Measurements from ENCODE around the gene CTSK.
A peak's percentile ranks its signal among the peaks of the same experiment; 100 is the strongest.
"Not testable (repeated sequence)": the region's sequence is repeated elsewhere in the genome, so short reads cannot be mapped to it uniquely, and the experiment has no call there.

The CTSK gene

DNA sequence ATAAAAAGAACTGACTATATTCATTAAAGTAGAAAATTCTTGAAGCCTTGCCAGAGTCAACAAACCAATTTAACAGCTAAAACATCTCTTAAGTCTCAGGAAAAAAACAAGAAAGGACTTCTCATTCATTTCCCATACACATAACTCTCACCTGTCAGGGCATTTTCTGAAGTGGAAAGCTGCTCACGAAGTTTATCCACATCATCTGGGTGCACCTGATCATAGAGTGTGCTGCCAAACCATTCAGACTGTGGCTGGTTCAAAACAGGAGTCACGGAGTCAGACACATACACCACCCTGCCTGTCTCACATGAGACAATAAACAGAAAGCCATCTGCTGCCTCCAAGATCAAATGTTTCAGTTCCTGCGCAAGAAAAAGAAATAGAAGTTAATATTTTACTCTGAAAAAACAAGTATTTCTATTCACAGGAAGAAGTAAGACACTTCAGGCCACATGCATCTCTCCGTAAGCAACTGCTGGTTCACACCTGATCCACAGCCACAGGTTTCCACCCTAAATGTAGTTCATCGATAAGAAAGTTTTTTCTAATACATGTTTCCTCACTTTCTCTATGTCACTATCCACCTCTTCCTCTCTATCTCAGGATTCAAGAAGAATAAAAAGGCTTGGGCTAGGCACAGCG is 28.2 kb upstream of the CTSK start:
- TF ChIP-seq CTCF (IDR thresholded peaks at IDR 0.05; ENCODE audit: insufficient read depth, low read depth, low read length, missing control alignments), result no peak
- DNase-seq (ENCODE audit: low read depth), result no peak
- H3K4me3 ChIP-seq (ENCODE audit: low read depth, low read length), result no peak overlapping the region

DNA sequence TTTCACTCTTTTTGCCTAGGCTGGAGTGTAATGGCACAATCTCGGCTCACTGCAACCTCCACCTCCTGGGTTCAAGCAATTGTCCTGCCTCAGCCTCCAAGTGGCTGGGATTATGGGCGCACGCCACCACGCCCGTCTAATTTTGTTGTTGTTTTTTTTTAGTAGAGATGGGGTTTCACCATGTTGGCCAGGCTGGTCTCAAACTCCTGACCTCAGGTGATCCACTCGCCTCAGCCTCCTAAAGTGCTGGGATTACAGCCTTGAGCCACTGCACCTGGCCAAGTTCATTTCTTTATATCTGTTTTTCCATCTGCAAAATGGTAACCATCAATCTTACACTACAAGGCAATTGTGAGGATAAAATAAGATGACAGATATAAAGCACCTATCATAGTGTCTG is 25.9 kb upstream of the CTSK start:
- not testable (repeated sequence) for DNase-seq (ENCODE audit: low read depth); H3K4me3 ChIP-seq (ENCODE audit: low read depth, low read length)

GRCh38 chr1:150832597-150832996 is 24.5 kb upstream of the CTSK start:
- H3K4me3 ChIP-seq (ENCODE audit: low read depth, low read length), result no peak overlapping the region
- DNase-seq (ENCODE audit: low read depth), result no peak
- no peak for TF ChIP-seq CTCF (IDR thresholded peaks at IDR 0.05; ENCODE audit: insufficient read depth, low read depth, low read length, missing control alignments)

- H3K4me3 ChIP-seq (ENCODE audit: low read depth, low read length), result no peak overlapping the region
- no peak for DNase-seq (ENCODE audit: low read depth)
- peak; percentile 34 for TF ChIP-seq CTCF (IDR thresholded peaks at IDR 0.05; ENCODE audit: insufficient read depth, low read depth, low read length, missing control alignments)
Observed at GRCh38 chr1:150829751-150830150, 21.7 kb upstream of the CTSK start.

GRCh38 chr1:150826299-150826698 is 18.2 kb upstream of the CTSK start:
- DNase-seq (ENCODE audit: low read depth), result no peak
- TF ChIP-seq CTCF (IDR thresholded peaks at IDR 0.05; ENCODE audit: insufficient read depth, low read depth, low read length, missing control alignments), result no peak
- no peak overlapping the region for H3K4me3 ChIP-seq (ENCODE audit: low read depth, low read length)

GRCh38 chr1:150820730-150821512 is 12.9 kb upstream of the CTSK start:
- DNase-seq (ENCODE audit: low read depth), result no peak
- TF ChIP-seq CTCF (IDR thresholded peaks at IDR 0.05; ENCODE audit: insufficient read depth, low read depth, low read length, missing control alignments), result no peak

GRCh38 chr1:150815871-150816270 is 7.8 kb upstream of the CTSK start:
- DNase-seq (ENCODE audit: low read depth), result no peak

More at GRCh38 chr1:150820730-150821512, 12.9 kb upstream of the CTSK start:
- no peak overlapping the region for H3K4me3 ChIP-seq (ENCODE audit: low read depth, low read length)

More at GRCh38 chr1:150815871-150816270, 7.8 kb upstream of the CTSK start:
- no peak overlapping the region for H3K4me3 ChIP-seq (ENCODE audit: low read depth, low read length)
- no peak for TF ChIP-seq CTCF (IDR thresholded peaks at IDR 0.05; ENCODE audit: insufficient read depth, low read depth, low read length, missing control alignments)
